NOMO-1 treated with DMSO at 0.1 percent for 48 hours (cell line): ENCODE measurements around the gene FARS2.
"Not testable (repeated sequence)": the region's sequence is repeated elsewhere in the genome, so short reads cannot be mapped to it uniquely, and the experiment has no call there.

Source experiments
- DNase-seq: peaks from one replicate; lab custom pipeline; 2025; ENCODE audit not compliant: unreplicated experiment; lab: John Stamatoyannopoulos, UW

Gene FARS2

GRCh38 chr6:5564746-5565145 is 303.4 kb downstream of the FARS2 start:
- DNase-seq = not testable (repeated sequence)

DNA sequence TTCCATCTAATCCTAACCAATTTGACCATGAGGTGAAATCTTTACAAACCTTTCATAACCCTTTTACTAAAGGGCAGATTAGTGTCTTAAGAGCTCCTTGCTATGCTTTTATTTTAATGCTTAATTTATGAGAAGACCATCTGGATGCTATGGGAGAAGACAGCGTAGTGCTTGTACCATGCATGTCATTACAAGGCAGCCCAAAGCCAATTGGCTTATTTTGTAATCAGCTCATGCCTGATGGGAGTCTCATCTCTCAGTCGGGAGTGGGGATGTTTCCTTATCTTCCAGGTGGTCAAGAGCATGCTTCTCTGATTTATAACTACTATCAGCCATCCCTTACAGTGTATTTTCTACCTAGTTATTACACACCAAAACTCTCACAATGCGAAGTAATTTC is 304.7 kb downstream of the FARS2 start:
- no peak for DNase-seq

- DNase-seq = no peak
Observed at GRCh38 chr6:5566718-5567117, 305.4 kb downstream of the FARS2 start.

DNA sequence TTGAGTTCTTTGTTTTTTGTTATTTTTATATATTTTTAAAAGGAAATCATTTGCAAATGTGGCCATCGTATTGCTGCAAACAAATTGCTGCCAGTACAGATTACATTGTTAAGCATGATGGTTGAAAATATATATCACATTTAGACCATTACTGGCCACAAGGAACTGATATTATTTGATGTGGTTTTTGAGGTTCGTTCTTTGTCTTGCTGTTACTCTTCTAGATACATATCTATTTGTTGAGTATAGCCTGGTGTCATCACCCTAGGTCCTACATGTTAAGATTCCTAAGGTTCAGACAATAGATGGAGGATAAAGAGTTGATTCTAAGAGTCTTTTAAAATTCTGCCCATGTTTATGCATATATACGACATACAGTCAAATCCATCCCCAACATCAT is 306.0 kb downstream of the FARS2 start:
- DNase-seq = no peak

- DNase-seq = no peak
Observed at GRCh38 chr6:5567890-5568289, 306.6 kb downstream of the FARS2 start.

- DNase-seq = no peak
Observed at GRCh38 chr6:5569491-5569890, 308.2 kb downstream of the FARS2 start.

DNA sequence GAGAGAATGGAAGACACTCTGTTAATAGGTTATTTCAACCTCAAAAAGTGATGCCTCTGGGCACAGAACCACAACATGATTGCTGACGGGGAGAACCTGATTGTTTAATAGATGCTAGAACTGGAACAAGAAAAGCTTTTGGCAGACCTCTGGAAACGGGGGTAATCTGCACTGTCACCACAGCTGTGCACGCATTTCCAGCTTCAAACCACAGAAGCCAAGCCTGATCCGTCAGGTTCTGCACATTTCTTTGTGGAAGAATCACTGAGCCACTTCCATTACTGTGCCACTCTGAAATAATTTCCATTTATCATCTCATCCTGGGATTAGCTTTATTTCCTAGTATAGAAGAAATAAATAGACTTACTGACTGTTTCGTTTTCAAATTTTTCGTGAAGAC is 309.3 kb downstream of the FARS2 start:
- no peak for DNase-seq

DNA sequence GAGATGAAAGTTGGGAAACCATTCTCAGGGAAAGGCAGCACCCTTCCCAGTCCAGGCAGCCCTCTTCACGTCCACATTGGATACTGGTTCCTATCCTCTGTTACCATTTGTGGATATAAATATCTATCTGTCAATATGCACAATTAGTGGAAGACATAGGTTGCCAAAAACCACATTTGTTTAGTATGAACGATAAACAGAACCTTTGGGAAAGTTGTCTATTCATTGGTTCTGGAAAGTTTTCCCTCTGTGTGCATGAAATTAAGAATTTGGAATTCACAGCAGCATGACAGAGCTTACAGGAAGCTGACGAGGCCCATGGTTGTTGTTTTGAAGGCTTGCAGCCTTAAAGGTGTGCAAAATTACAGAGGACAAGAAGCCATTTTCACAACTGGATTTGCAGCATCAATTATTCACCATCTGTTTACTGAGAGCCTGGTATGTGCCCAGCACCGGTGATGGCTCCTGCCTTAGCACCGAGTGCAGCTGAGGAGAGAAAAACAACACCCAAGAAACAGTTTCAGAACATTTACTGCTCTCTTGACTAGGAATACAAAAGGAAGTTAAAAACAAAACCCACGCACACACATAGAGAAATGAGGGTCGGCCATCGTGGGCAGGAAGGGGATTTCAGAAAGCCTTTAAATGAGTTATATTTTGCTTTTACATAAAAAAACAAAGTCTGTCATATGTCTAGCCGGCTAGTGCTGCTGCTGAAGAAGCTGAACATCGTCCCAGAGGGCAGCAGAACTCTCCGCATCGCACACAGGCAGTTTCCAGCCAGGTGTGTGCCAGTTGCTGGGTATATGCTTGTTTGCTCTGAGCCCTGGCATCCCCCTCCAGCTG is 319.6 kb downstream of the FARS2 start:
- no peak for DNase-seq

DNA sequence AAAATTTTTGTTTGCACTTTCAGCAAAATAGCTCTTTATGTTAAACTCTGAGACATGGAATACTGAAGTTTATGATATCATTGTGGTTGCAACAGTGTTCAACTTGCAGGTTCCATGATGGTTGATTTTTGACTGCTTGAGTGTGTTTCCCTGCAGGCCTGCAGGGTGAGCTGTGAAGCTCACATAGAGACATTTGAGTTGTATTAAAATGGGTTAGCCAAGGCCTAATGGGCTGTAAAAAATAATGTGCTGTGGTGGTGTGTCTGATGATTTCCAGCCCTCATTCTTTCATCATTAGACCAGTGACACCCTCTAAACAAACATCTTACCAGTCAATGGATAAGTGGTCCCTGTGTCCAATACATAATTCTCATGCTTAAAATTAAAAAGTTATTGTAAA is 321.4 kb downstream of the FARS2 start:
- no peak for DNase-seq

GRCh38 chr6:5583528-5583927 is 322.2 kb downstream of the FARS2 start:
- no peak for DNase-seq

- DNase-seq = no peak
Observed at GRCh38 chr6:5584078-5584482, 322.8 kb downstream of the FARS2 start.

DNA sequence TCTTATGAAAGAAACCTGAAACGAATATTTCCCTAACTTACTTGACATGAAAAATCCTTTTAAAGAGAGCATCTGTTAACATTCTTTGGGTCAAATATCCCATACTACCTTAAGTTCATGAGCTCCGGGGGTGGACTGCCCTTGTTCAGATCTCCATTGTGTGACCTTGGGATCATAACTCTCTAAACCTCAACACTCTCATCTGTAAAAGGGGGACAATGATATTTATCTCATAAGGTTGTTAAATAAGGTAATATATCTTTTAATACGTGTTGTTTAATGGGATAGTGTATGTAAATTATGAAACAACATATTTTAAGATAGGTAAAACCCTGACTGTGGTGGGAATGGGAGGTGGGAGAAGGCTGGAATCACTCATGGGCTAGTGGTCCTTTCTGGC is 326.3 kb downstream of the FARS2 start:
- no peak for DNase-seq

DNA sequence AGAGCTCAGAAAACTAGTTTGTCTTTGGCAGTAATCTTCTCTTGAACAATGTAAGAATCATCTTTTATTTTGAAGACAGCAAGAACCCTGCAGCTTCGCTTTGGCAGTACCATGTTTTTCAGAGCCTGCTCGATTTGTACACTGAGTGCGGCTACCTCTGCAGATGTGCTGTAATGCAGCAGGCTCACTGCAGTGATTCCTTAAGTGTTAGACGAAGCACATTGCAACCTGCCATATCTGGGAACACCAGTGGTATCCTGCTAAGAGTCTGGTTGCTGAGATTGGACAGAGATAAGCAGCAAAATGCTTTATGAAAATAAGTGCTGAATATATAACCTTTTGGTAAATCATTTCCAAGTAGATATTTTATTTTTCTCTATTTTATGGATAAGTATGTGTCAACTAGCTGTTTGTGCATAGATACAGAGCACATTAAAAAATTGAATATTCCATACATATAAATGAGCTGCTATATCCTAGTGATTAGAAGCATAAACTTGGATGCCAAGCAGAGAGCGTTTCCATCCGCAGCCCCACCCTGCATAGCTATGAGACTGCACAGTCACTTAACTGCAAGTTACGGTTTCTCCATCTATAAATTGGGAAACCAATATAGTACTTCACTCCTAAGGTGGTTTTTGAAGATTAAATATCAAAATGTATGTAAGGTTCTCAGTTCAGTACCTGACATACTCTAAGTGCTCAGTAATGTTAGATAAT is 328.3 kb downstream of the FARS2 start:
- no peak for DNase-seq

DNA sequence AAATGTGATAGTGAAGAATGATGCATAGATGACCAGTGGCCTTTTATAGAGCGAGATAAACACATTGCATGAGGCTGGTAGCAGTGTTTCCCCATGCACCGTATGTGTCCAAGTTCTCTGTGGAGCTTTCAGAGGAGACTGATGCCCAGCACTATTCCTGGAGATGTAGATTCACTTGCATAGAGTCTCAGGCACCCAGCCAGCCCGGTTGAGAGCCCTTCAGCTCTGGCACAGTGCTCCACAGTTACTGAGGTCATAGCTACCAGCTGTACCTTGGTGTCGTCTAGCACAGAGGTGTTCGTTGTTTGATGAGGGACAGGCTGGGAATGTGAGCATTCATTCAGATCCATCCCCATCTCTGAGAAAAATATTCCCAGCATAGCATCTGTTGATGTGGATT is 328.9 kb downstream of the FARS2 start:
- DNase-seq = no peak

DNA sequence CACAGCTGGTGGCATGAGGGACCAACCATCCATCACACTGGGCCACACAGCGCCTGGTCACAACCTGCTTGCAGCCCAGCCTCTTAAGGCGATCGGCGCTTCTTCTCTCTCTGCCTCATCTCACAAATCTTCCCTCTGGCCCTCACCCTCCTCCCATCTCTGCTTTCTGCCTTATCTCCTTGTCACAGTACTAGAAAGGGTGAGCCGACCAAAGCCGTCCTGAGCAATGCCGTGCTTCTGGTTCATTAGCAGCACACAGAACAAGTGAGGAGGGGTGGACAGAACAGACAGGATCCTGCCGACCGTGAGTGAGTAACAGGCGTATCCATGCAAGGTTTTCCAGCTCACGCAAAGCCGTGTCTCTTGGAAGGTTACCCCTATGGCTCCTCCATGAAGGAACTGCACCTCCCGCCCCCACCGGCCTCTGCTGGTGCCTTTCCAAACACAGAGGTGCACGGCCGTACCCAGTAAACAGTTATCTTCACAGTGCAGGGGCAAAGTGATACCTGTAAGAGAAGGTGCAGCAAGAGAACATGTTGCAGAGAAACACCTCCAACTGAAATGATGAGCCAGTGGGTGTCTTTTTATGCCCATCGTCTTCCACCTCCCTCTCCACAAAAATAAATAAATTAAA is 331.7 kb downstream of the FARS2 start:
- no peak for DNase-seq

GRCh38 chr6:5595184-5595583 is 333.9 kb downstream of the FARS2 start:
- DNase-seq = no peak

GRCh38 chr6:5597413-5597812 is 336.1 kb downstream of the FARS2 start:
- no peak for DNase-seq

DNA sequence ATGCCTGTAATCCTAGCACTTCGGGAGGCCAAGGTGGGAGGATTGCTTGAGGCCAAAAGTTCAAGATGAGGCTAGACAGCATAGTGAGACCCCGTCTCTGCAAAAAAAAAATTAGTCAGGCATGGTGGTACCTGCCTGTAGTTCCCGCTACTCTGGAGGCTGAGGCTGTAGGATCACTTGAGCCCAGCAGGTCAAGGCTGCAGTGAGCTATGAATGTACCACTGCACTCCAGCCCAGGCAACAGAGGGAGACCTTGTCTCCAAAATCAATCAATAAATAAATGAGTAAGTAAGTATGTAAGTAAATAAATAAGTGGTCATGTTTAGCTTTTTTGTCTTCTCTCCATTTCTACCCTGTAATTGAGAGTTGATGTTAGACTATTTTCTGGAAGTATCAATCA is 336.8 kb downstream of the FARS2 start:
- no peak for DNase-seq

GRCh38 chr6:5599127-5599526 is 337.8 kb downstream of the FARS2 start:
- no peak for DNase-seq

DNA sequence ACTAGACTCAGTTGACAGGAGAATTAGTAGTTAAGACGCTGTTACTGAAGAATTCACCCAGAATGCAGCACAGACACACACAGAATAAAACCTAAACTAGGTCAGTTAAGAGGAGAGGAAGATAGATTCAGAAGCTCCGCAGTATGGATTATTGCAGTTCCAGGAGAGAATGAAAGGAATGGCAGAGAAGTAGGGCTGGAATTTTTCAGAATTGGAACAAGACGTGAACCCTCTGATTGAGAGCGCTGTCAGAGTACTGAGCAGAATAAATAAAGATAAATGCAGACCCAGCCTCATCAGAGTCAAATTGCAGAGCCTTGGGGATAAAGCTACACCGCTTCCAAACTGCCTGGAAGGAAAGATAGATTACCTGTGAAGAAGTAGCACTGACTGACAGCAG is 344.6 kb downstream of the FARS2 start:
- no peak for DNase-seq

DNA sequence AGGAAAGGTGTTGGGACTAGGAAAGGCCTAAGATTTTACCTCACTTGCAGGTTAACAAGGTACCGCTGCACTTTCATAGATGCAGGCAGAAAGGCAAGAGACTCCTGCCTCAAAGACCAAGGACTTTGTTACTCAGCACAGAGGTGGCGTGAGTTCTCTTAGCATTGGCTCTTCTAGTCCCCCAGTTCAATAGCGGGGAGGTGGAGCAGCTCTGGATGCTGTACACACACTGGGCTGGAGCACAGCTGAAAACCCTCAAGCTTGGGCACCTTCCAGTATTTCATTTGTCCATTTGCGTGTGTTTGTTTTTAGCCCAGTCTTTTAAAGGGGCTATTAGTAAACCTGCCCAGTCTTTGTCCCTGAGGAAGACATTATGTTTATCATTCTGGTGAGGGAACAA is 345.2 kb downstream of the FARS2 start:
- no peak for DNase-seq

GRCh38 chr6:5610640-5611039 is 349.3 kb downstream of the FARS2 start:
- no peak for DNase-seq
